Measurements from ENCODE around the gene PLAGL1.
"Not testable (repeated sequence)": the region's sequence is repeated elsewhere in the genome, so short reads cannot be mapped to it uniquely, and the experiment has no call there.

The PLAGL1 gene

DNA sequence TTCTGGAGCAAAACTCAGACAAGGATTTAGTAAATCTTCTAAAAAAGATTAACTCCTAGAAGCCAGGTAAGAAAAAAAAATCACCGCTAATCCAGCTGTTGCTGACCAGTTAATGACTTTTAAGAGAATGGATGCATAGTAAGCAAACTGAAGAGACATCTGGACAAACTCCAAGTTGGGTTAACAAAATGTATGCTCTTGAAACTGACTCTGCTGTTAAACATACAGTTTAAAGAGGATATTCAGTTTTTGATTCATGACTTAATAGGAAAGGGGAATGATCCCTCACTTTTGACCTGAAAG is 70.4 kb downstream of the PLAGL1 start:
- Histone ChIP-seq H3K27me3 (ENCODE audit: insufficient read depth, low read length) (no peaks in the 10 kb centered on the region; the same call in none of the 2 replicates), H2AFZ (ENCODE audit: low read length, unreplicated experiment) (no peak overlapping the region), H3K4me1 (ENCODE audit: control insufficient read depth, insufficient read depth, low read length, unreplicated experiment) (no peaks in the 10 kb centered on the region), H3K27ac (ENCODE audit: low read depth, low read length) (no peak overlapping the region), H3K4me3 (ENCODE audit: low read depth, low read length) (no peak overlapping the region), H3K36me3 (ENCODE audit: insufficient read depth, low read length) (no peaks in the 10 kb centered on the region), H3K79me2 (ENCODE audit: control insufficient read depth, insufficient read depth, low read length, unreplicated experiment) (no peaks in the 10 kb centered on the region)

DNA sequence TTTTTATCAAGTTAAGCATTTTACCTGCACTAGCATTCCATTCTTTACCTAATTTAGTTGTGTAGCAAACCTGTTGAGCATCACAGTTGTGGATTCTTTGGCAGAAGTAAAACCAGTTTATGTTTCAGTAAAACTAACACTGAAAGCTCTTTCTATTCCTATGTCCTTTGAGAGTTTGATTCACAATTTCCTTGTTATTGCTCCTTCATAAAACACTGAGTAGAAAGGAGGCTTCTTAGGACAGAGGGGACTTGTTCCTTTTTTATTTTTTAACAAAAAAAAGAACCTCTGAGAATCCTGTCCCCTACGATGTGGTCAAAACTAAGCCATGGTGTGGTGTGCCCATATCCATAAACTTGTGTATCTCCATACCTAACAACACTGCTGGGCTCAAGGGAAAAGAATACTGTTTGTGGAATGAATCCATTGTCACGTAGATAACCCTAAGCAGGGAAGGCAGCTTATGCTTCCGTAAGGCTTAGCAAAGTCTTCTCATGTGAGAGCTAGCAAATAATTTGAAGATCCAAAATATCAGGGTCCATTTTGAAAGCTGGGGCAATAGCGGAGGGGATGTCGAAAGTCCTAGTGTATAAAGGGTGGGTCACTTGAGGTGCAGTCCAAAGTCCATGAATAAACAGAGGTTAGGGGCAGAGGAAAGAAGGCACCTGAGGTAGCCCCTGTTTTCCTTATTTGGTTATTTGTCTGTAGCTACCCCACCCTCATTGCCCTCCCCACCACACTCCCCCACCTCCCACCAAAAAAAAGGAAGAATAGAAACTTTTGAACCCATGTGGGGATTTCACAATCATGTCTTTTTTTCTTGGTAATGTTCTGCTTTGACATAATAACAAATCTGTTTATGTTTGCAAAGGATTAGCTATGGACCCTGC is 71.0 kb downstream of the PLAGL1 start:
- H3K27ac ChIP-seq (ENCODE audit: low read depth, low read length): no peak overlapping the region

DNA sequence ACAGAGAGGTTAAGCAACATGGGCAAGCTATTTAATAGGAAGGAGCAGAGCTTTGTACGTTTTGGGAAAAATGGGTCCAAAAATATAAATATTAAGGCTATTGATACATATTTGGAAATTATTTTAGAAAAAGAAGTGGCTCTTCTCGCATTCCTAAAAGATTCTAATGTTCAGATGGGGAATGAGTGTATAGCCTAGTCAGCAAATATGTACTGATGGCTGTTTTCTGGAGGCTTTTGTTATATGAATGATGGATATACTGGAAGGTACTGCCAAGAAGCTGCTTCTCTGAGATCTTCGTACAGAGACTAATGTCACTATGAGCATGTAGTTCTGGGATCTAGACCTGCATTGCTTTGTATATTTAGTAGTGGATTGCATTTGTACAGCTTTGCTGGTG is 71.7 kb downstream of the PLAGL1 start:
- Histone ChIP-seq H3K79me2 (ENCODE audit: control insufficient read depth, insufficient read depth, low read length, unreplicated experiment) (no peaks in the 10 kb centered on the region), H2AFZ (ENCODE audit: low read length, unreplicated experiment) (no peak overlapping the region), H3K4me1 (ENCODE audit: control insufficient read depth, insufficient read depth, low read length, unreplicated experiment) (no peaks in the 10 kb centered on the region), H3K36me3 (ENCODE audit: insufficient read depth, low read length) (no peaks in the 10 kb centered on the region), H3K27ac (ENCODE audit: low read depth, low read length) (no peak overlapping the region), H3K27me3 (ENCODE audit: insufficient read depth, low read length) (no peaks in the 10 kb centered on the region; the same call in none of the 2 replicates), H3K4me3 (ENCODE audit: low read depth, low read length) (no peak overlapping the region)

More for the DNA sequence above, 71.0 kb downstream of the PLAGL1 start:
- Histone ChIP-seq H3K4me1 (ENCODE audit: control insufficient read depth, insufficient read depth, low read length, unreplicated experiment) (no peaks in the 10 kb centered on the region), H2AFZ (ENCODE audit: low read length, unreplicated experiment) (no peak overlapping the region), H3K79me2 (ENCODE audit: control insufficient read depth, insufficient read depth, low read length, unreplicated experiment) (no peaks in the 10 kb centered on the region), H3K27me3 (ENCODE audit: insufficient read depth, low read length) (no peaks in the 10 kb centered on the region; the same call in none of the 2 replicates), H3K36me3 (ENCODE audit: insufficient read depth, low read length) (no peaks in the 10 kb centered on the region), H3K4me3 (ENCODE audit: low read depth, low read length) (no peak overlapping the region)

DNA sequence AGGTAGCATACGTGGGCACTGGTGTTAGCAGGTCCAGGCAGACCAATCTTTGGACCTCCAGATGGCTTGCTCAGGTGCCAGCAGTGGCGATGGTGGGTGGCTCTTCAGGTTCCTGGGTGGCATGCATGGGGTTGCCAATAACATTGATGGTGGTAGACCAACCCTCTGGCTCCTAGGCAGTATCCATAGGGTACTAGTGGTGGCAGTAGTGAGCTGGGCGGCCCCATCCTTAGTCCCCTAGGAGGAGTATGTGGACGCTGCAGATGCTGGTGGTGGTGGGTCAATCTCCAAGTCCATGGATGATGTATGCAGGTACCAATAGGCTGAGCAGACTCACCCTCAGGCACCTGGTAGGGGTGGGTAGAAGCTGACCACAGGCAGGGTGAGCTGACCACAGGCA is 73.2 kb downstream of the PLAGL1 start:
- Histone ChIP-seq H3K79me2 (ENCODE audit: control insufficient read depth, insufficient read depth, low read length, unreplicated experiment) (no peaks in the 10 kb centered on the region), H3K27me3 (ENCODE audit: insufficient read depth, low read length) (peaks cover 5% of the 10 kb centered on the region), H3K27ac (ENCODE audit: low read depth, low read length) (no peak overlapping the region), H3K4me3 (ENCODE audit: low read depth, low read length) (no peak overlapping the region), H2AFZ (ENCODE audit: low read length, unreplicated experiment) (no peak overlapping the region), H3K36me3 (ENCODE audit: insufficient read depth, low read length) (no peaks in the 10 kb centered on the region), H3K4me1 (ENCODE audit: control insufficient read depth, insufficient read depth, low read length, unreplicated experiment) (no peaks in the 10 kb centered on the region)

DNA sequence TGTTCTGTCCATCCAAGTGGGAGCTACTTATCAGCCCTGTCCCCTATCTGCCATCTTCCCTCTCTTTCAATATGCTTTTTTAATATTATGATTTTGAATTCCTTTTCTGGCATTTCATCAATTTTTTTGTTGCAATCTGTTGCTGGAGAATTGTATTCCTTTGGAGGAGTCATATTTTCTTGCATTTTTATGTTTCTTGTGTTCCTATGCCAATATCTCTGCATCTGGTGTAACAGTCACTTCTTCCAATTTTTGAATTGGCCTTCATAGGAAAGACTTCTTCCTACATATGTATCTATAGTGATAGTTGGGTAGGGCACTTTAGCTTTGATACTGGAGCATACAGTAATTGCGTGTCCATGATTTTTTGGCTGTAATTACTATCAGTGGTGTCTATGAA is 73.7 kb downstream of the PLAGL1 start:
- Histone ChIP-seq H3K27ac (ENCODE audit: low read depth, low read length) (no peak overlapping the region), H3K4me3 (ENCODE audit: low read depth, low read length) (no peak overlapping the region)

DNA sequence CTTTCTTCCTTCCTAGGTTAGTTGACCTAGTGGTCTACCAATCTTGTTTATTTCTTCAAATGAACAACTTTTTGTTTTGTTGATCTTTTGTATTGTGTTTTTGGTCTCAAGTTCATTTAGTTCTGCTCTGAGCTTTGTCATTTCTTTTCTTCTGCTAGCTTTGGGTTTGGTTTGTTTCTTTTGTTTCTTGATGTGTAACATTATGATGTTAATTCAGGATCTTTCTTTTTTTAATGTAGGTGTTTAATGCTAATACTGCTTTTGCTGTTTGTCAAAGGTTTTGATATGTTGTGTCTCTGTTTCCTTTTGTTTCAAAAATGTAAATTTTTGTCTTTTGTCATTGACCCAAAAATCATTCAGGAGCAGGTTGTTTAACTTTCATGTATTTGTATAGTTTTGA is 78.1 kb downstream of the PLAGL1 start:
- no peak overlapping the region for H3K4me3 ChIP-seq (ENCODE audit: low read depth, low read length)
- H3K27me3 ChIP-seq (ENCODE audit: insufficient read depth, low read length): peaks cover 8% of the 10 kb centered on the region; the same call in 1 of the 2 replicates
- H2AFZ ChIP-seq (ENCODE audit: low read length, unreplicated experiment): no peak overlapping the region
- H3K4me1 ChIP-seq (ENCODE audit: control insufficient read depth, insufficient read depth, low read length, unreplicated experiment): no peaks in the 10 kb centered on the region
- no peak overlapping the region for H3K27ac ChIP-seq (ENCODE audit: low read depth, low read length)
- H3K36me3 ChIP-seq (ENCODE audit: insufficient read depth, low read length): no peaks in the 10 kb centered on the region
- no peaks in the 10 kb centered on the region for H3K79me2 ChIP-seq (ENCODE audit: control insufficient read depth, insufficient read depth, low read length, unreplicated experiment)

More for the DNA sequence above, 73.7 kb downstream of the PLAGL1 start:
- no peaks in the 10 kb centered on the region for H3K4me1 ChIP-seq (ENCODE audit: control insufficient read depth, insufficient read depth, low read length, unreplicated experiment)
- H3K27me3 ChIP-seq (ENCODE audit: insufficient read depth, low read length): peaks cover 5% of the 10 kb centered on the region
- H3K79me2 ChIP-seq (ENCODE audit: control insufficient read depth, insufficient read depth, low read length, unreplicated experiment): no peaks in the 10 kb centered on the region
- no peaks in the 10 kb centered on the region for H3K36me3 ChIP-seq (ENCODE audit: insufficient read depth, low read length)
- no peak overlapping the region for H2AFZ ChIP-seq (ENCODE audit: low read length, unreplicated experiment)

DNA sequence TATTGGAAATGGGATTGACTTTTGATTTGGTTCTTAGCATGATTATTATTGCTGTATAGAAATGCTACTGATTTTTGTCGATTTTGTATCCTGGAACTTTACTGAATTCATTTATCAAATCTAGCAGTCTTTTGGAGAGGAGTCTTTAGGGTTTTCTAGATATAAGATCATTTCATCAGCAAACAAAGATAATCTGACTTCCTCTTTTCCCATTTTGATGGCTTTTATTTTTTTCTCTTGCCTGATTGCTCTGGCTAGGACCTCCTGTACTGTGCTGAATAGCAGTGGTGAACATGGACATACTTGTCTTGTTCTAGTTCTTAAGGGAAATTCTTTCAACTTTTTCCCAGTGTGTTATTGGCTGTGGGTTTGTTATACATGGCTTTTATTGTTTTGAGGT is 79.2 kb downstream of the PLAGL1 start:
- H3K27ac ChIP-seq (ENCODE audit: low read depth, low read length): no peak overlapping the region
- H3K27me3 ChIP-seq (ENCODE audit: insufficient read depth, low read length): peaks cover 8% of the 10 kb centered on the region; the same call in 1 of the 2 replicates
- H3K79me2 ChIP-seq (ENCODE audit: control insufficient read depth, insufficient read depth, low read length, unreplicated experiment): no peaks in the 10 kb centered on the region
- no peak overlapping the region for H2AFZ ChIP-seq (ENCODE audit: low read length, unreplicated experiment)
- no peaks in the 10 kb centered on the region for H3K4me1 ChIP-seq (ENCODE audit: control insufficient read depth, insufficient read depth, low read length, unreplicated experiment)
- H3K36me3 ChIP-seq (ENCODE audit: insufficient read depth, low read length): no peaks in the 10 kb centered on the region
- H3K4me3 ChIP-seq (ENCODE audit: low read depth, low read length): no peak overlapping the region

DNA sequence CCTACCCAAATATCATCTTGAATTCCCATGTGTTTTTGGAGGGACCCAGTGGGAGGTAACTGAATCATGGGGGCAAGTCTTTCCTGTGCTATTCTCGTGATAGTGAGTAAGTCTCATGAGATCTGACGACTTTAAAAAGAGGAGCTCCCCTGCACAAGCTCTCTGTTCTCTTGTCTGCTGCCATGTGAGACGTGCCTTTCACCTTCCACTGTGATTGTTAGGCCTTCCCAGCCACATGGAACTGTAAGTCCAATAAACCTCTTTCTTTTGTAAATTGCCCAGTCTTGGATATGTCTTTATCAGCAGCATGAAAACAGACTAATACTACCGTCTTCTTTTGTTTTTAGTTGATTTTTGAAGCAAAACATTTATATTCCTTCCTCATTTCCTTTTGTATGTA is 91.0 kb downstream of the PLAGL1 start:
- not testable (repeated sequence) for H3K4me1 ChIP-seq (ENCODE audit: control insufficient read depth, insufficient read depth, low read length, unreplicated experiment); H2AFZ ChIP-seq (ENCODE audit: low read length, unreplicated experiment); H3K27ac ChIP-seq (ENCODE audit: low read depth, low read length); H3K79me2 ChIP-seq (ENCODE audit: control insufficient read depth, insufficient read depth, low read length, unreplicated experiment); H3K4me3 ChIP-seq (ENCODE audit: low read depth, low read length); H3K36me3 ChIP-seq (ENCODE audit: insufficient read depth, low read length)
- peaks cover 13% of the 10 kb centered on the region; the same call in 1 of the 2 replicates for H3K27me3 ChIP-seq (ENCODE audit: insufficient read depth, low read length)

DNA sequence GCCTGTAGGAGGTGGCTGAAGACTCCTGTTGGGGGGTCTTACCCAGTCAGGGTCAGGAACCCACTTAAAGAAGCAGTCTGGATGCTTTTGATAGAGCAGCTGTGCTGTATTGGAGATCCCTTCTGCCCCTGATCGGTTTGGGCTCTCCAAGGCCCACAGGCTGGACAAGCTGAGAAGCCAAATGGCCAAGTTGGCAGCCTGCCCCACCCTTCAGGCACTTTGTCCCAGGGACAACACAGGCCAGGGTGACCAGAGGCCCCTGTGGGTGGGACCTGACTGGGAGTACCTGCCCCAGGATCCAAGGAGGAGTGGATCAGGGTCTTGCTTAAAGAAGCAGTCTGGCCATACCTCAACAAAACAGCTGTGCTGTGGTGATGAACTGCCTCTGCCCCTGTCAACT is 95.4 kb downstream of the PLAGL1 start:
- no peaks in the 10 kb centered on the region for H3K36me3 ChIP-seq (ENCODE audit: insufficient read depth, low read length)
- H3K4me3 ChIP-seq (ENCODE audit: low read depth, low read length): no peak overlapping the region
- H3K4me1 ChIP-seq (ENCODE audit: control insufficient read depth, insufficient read depth, low read length, unreplicated experiment): no peaks in the 10 kb centered on the region
- H3K79me2 ChIP-seq (ENCODE audit: control insufficient read depth, insufficient read depth, low read length, unreplicated experiment): no peaks in the 10 kb centered on the region
- H3K27me3 ChIP-seq (ENCODE audit: insufficient read depth, low read length): peaks cover 29% of the 10 kb centered on the region
- H2AFZ ChIP-seq (ENCODE audit: low read length, unreplicated experiment): no peak overlapping the region
- H3K27ac ChIP-seq (ENCODE audit: low read depth, low read length): no peak overlapping the region

DNA sequence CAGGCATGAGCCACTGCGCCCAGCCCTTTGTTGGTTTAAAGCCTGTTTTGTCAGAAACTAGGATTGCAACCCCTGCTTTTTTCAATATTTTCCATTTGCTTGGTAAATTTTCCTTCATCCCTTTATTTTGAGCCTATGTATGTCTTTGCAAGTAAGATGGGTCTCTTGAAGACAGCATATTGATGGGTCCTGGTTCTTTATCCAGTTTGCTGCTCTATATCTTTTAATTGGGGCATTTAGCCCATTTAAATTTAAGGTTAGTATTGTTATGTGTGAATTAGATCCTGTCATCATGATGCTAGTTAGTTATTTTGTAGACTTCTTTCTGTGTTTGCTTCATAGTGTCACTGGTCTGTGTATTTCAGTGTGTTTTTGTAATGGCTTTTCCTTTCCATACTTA is 97.0 kb downstream of the PLAGL1 start:
- Histone ChIP-seq H3K36me3 (ENCODE audit: insufficient read depth, low read length) (no peaks in the 10 kb centered on the region), H2AFZ (ENCODE audit: low read length, unreplicated experiment) (no peak overlapping the region), H3K27me3 (ENCODE audit: insufficient read depth, low read length) (peaks cover 29% of the 10 kb centered on the region), H3K79me2 (ENCODE audit: control insufficient read depth, insufficient read depth, low read length, unreplicated experiment) (no peaks in the 10 kb centered on the region), H3K27ac (ENCODE audit: low read depth, low read length) (no peak overlapping the region), H3K4me3 (ENCODE audit: low read depth, low read length) (no peak overlapping the region), H3K4me1 (ENCODE audit: control insufficient read depth, insufficient read depth, low read length, unreplicated experiment) (no peaks in the 10 kb centered on the region)

DNA sequence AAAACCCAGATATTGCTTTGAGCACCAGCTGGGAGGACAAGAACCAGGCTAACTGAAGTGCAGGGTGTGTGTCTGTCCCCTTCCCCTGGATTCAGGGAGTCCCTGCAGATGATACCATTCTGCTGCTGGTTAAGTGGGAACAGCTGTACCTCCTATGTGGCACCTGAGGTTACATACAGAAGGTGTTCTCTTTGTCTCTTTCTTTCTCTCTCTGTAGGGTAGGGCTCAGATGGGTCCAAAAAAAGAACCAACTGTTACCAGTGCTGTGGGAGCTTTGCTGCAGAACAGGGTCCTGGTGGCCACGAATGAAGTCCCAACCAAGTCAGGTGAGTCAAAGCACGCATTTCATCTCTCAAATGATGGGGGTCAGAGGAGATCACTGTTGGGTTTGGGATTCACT is 105.2 kb downstream of the PLAGL1 start:
- no peaks in the 10 kb centered on the region for H3K36me3 ChIP-seq (ENCODE audit: insufficient read depth, low read length)
- H3K4me3 ChIP-seq (ENCODE audit: low read depth, low read length): no peak overlapping the region
- no peaks in the 10 kb centered on the region for H3K4me1 ChIP-seq (ENCODE audit: control insufficient read depth, insufficient read depth, low read length, unreplicated experiment)
- H3K79me2 ChIP-seq (ENCODE audit: control insufficient read depth, insufficient read depth, low read length, unreplicated experiment): no peaks in the 10 kb centered on the region
- H3K27me3 ChIP-seq (ENCODE audit: insufficient read depth, low read length): no peaks in the 10 kb centered on the region
- H2AFZ ChIP-seq (ENCODE audit: low read length, unreplicated experiment): no peak overlapping the region
- no peak overlapping the region for H3K27ac ChIP-seq (ENCODE audit: low read depth, low read length)
